ENCODE data around the gene FUT7.

The FUT7 gene

GRCh38 chr9:137046088-137046787, 14.3 kb upstream of the FUT7 start, which contains the start of gene NPDC1:
Gene NPDC1, minus strand, starts transcription at chr9:137046177. Its CDS starts 188 bp downstream, at chr9:137045989.
- H3K36me3 ChIP-seq (ENCODE audit: control insufficient read depth in 2 of 2, insufficient read depth in 2 of 2, low read length in 2 of 2) = no peaks in the 10 kb centered on the region
- H3K9ac ChIP-seq (ENCODE audit: low read length in 2 of 2) = peak within 1 kb of the TSS; percentile 59 to 66
- H3K4me3 ChIP-seq (ENCODE audit: low read length in 2 of 2) = peak within 1 kb of the TSS; percentile 69 to 78
- H3K27me3 ChIP-seq (ENCODE audit: control insufficient read depth in 1 of 2, insufficient read depth in 2 of 2, low read length in 2 of 2) = peaks cover 31 to 39% of the 10 kb centered on the region in 2 donors
- no peaks in the 10 kb centered on the region for H3K9me3 ChIP-seq (ENCODE audit: control insufficient read depth in 2 of 2, low read length in 2 of 2)
- peak within 1 kb of the TSS; percentile 24 for H3K27ac ChIP-seq (ENCODE audit: low read length)
- peaks cover 29% of the 10 kb centered on the region for H3K4me1 ChIP-seq (ENCODE audit: control insufficient read depth, insufficient read depth, low read length)

GRCh38 chr9:137045294-137046087, 13.6 kb upstream of the FUT7 start:
- Histone ChIP-seq H3K9ac (ENCODE audit: low read length in 2 of 2) (peak overlapping the region; percentile 59 to 66), H3K36me3 (ENCODE audit: control insufficient read depth in 2 of 2, insufficient read depth in 2 of 2, low read length in 2 of 2) (no peaks in the 10 kb centered on the region), H3K9me3 (ENCODE audit: control insufficient read depth in 2 of 2, low read length in 2 of 2) (no peaks in the 10 kb centered on the region), H3K4me3 (ENCODE audit: low read length in 2 of 2) (peak overlapping the region; percentile 69 to 78), H3K27ac (ENCODE audit: low read length) (peak overlapping the region; percentile 24), H3K4me1 (ENCODE audit: control insufficient read depth, insufficient read depth, low read length) (peaks cover 29% of the 10 kb centered on the region), H3K27me3 (ENCODE audit: control insufficient read depth in 1 of 2, insufficient read depth in 2 of 2, low read length in 2 of 2) (peaks cover 25 to 32% of the 10 kb centered on the region in 2 donors)

GRCh38 chr9:137044502-137045177, 12.8 kb upstream of the FUT7 start:
- peaks cover 20 to 23% of the 10 kb centered on the region in 2 donors for H3K27me3 ChIP-seq (ENCODE audit: control insufficient read depth in 1 of 2, insufficient read depth in 2 of 2, low read length in 2 of 2)
- H3K4me1 ChIP-seq (ENCODE audit: control insufficient read depth, insufficient read depth, low read length) = peaks cover 29% of the 10 kb centered on the region

GRCh38 chr9:137044037-137044436, 12.1 kb upstream of the FUT7 start:
- Histone ChIP-seq H3K27me3 (ENCODE audit: control insufficient read depth in 1 of 2, insufficient read depth in 2 of 2, low read length in 2 of 2) (peaks cover 13 to 17% of the 10 kb centered on the region in 2 donors), H3K4me3 (ENCODE audit: low read length in 2 of 2) (peak overlapping the region in 1 of 2 donors; percentile 78)

More at GRCh38 chr9:137044502-137045177, 12.8 kb upstream of the FUT7 start:
- H3K9ac ChIP-seq (ENCODE audit: low read length in 2 of 2) = peak overlapping the region; percentile 59 to 66
- peaks cover 2% of the 10 kb centered on the region in 2 donors for H3K36me3 ChIP-seq (ENCODE audit: control insufficient read depth in 2 of 2, insufficient read depth in 2 of 2, low read length in 2 of 2)
- no peaks in the 10 kb centered on the region for H3K9me3 ChIP-seq (ENCODE audit: control insufficient read depth in 2 of 2, low read length in 2 of 2)
- peak overlapping the region; percentile 65 to 78 for H3K4me3 ChIP-seq (ENCODE audit: low read length in 2 of 2)
- H3K27ac ChIP-seq (ENCODE audit: low read length) = peak overlapping the region; percentile 46

GRCh38 chr9:137042751-137043727, 11.2 kb upstream of the FUT7 start:
- peaks cover 25% of the 10 kb centered on the region for H3K4me1 ChIP-seq (ENCODE audit: control insufficient read depth, insufficient read depth, low read length)
- H3K9me3 ChIP-seq (ENCODE audit: control insufficient read depth in 2 of 2, low read length in 2 of 2) = no peaks in the 10 kb centered on the region
- peaks cover 8 to 9% of the 10 kb centered on the region in 2 donors for H3K36me3 ChIP-seq (ENCODE audit: control insufficient read depth in 2 of 2, insufficient read depth in 2 of 2, low read length in 2 of 2)
- peaks cover 9 to 10% of the 10 kb centered on the region in 2 donors for H3K27me3 ChIP-seq (ENCODE audit: control insufficient read depth in 1 of 2, insufficient read depth in 2 of 2, low read length in 2 of 2)
- no peak overlapping the region for H3K9ac ChIP-seq (ENCODE audit: low read length in 2 of 2)
- H3K4me3 ChIP-seq (ENCODE audit: low read length in 2 of 2) = peak overlapping the region in 1 of 2 donors; percentile 29
- peak overlapping the region; percentile 46 for H3K27ac ChIP-seq (ENCODE audit: low read length)

More at GRCh38 chr9:137044037-137044436, 12.1 kb upstream of the FUT7 start:
- Histone ChIP-seq H3K36me3 (ENCODE audit: control insufficient read depth in 2 of 2, insufficient read depth in 2 of 2, low read length in 2 of 2) (peaks cover 6 to 8% of the 10 kb centered on the region in 2 donors), H3K9me3 (ENCODE audit: control insufficient read depth in 2 of 2, low read length in 2 of 2) (no peaks in the 10 kb centered on the region), H3K27ac (ENCODE audit: low read length) (peak overlapping the region; percentile 46), H3K9ac (ENCODE audit: low read length in 2 of 2) (no peak overlapping the region), H3K4me1 (ENCODE audit: control insufficient read depth, insufficient read depth, low read length) (peaks cover 27% of the 10 kb centered on the region)

- Histone ChIP-seq H3K9me3 (ENCODE audit: control insufficient read depth in 2 of 2, low read length in 2 of 2) (no peaks in the 10 kb centered on the region), H3K27me3 (ENCODE audit: control insufficient read depth in 1 of 2, insufficient read depth in 2 of 2, low read length in 2 of 2) (no peaks in the 10 kb centered on the region), H3K4me1 (ENCODE audit: control insufficient read depth, insufficient read depth, low read length) (peaks cover 18% of the 10 kb centered on the region), H3K27ac (ENCODE audit: low read length) (no peak overlapping the region), H3K4me3 (ENCODE audit: low read length in 2 of 2) (no peak overlapping the region), H3K9ac (ENCODE audit: low read length in 2 of 2) (no peak overlapping the region), H3K36me3 (ENCODE audit: control insufficient read depth in 2 of 2, insufficient read depth in 2 of 2, low read length in 2 of 2) (peaks cover 8 to 9% of the 10 kb centered on the region in 2 donors)
Observed at GRCh38 chr9:137041124-137041523, 9.2 kb upstream of the FUT7 start.

- Histone ChIP-seq H3K9ac (ENCODE audit: low read length in 2 of 2) (no peak overlapping the region), H3K27me3 (ENCODE audit: control insufficient read depth in 1 of 2, insufficient read depth in 2 of 2, low read length in 2 of 2) (peaks cover 0 to 3% of the 10 kb centered on the region in 2 donors), H3K36me3 (ENCODE audit: control insufficient read depth in 2 of 2, insufficient read depth in 2 of 2, low read length in 2 of 2) (peaks cover 8 to 9% of the 10 kb centered on the region in 2 donors), H3K27ac (ENCODE audit: low read length) (no peak overlapping the region), H3K9me3 (ENCODE audit: control insufficient read depth in 2 of 2, low read length in 2 of 2) (no peaks in the 10 kb centered on the region), H3K4me1 (ENCODE audit: control insufficient read depth, insufficient read depth, low read length) (peaks cover 16% of the 10 kb centered on the region), H3K4me3 (ENCODE audit: low read length in 2 of 2) (no peak overlapping the region)
Observed at GRCh38 chr9:137040568-137040967, 8.7 kb upstream of the FUT7 start.

- Histone ChIP-seq H3K36me3 (ENCODE audit: control insufficient read depth in 2 of 2, insufficient read depth in 2 of 2, low read length in 2 of 2) (peaks cover 8 to 9% of the 10 kb centered on the region in 2 donors), H3K4me3 (ENCODE audit: low read length in 2 of 2) (no peak overlapping the region)
Observed at GRCh38 chr9:137039611-137040366, 7.9 kb upstream of the FUT7 start.

GRCh38 chr9:137038916-137039315, 7.0 kb upstream of the FUT7 start:
- H3K27me3 ChIP-seq (ENCODE audit: control insufficient read depth in 1 of 2, insufficient read depth in 2 of 2, low read length in 2 of 2) = peaks cover 0 to 7% of the 10 kb centered on the region in 2 donors
- H3K27ac ChIP-seq (ENCODE audit: low read length) = no peak overlapping the region
- H3K36me3 ChIP-seq (ENCODE audit: control insufficient read depth in 2 of 2, insufficient read depth in 2 of 2, low read length in 2 of 2) = peaks cover 8 to 9% of the 10 kb centered on the region in 2 donors
- H3K4me3 ChIP-seq (ENCODE audit: low read length in 2 of 2) = no peak overlapping the region
- H3K9ac ChIP-seq (ENCODE audit: low read length in 2 of 2) = no peak overlapping the region
- H3K4me1 ChIP-seq (ENCODE audit: control insufficient read depth, insufficient read depth, low read length) = peaks cover 8% of the 10 kb centered on the region
- no peaks in the 10 kb centered on the region for H3K9me3 ChIP-seq (ENCODE audit: control insufficient read depth in 2 of 2, low read length in 2 of 2)

More at GRCh38 chr9:137039611-137040366, 7.9 kb upstream of the FUT7 start:
- Histone ChIP-seq H3K9ac (ENCODE audit: low read length in 2 of 2) (no peak overlapping the region), H3K4me1 (ENCODE audit: control insufficient read depth, insufficient read depth, low read length) (peaks cover 17% of the 10 kb centered on the region), H3K27me3 (ENCODE audit: control insufficient read depth in 1 of 2, insufficient read depth in 2 of 2, low read length in 2 of 2) (peaks cover 0 to 7% of the 10 kb centered on the region in 2 donors), H3K9me3 (ENCODE audit: control insufficient read depth in 2 of 2, low read length in 2 of 2) (no peaks in the 10 kb centered on the region), H3K27ac (ENCODE audit: low read length) (no peak overlapping the region)
